CD4-positive, alpha-beta T cell (primary cell): Measurements from ENCODE around the gene PLEK2. TPM values are rescaled to one million over a fixed set of nuclear protein-coding genes. Genes with fewer than 3 reads are reported as not detected.

Experiments used
- ATAC-seq: fragments of 200-7000 bp; cut with Tn5 transposase; one replicate; pipeline ENCODE4 v1.10.0; 2022; ENCODE audit warnings: mild to moderate bottlenecking; ENCODE audit not compliant: poor library complexity
- CTCF ChIA-PET: fragments of 350-600 bp; sonication (Branson Sonifier 250); formaldehyde crosslinking; loops from one replicate; lab custom pipeline; 2021; ENCODE audit warnings: antibody characterized with exemption, inconsistent platforms; lab: Charles Lee
- POLR2A ChIA-PET: fragments of 350-600 bp; sonication (Branson Sonifier 250); formaldehyde crosslinking; loops from one replicate; lab custom pipeline; 2021; ENCODE audit warnings: antibody characterized with exemption, inconsistent platforms; lab: Charles Lee
- DNase-seq, 14 experiments: peaks; one replicate each; pipeline ENCODE4 v3.0.0-alpha.2; 2013 to 2020; ENCODE audit warnings: mixed read lengths in 2 of 14
- H3K27ac ChIP-seq, 2 donors: one replicate each; pipeline versions ENCODE4 v1.5.1 to v1.7.0; 2013; ENCODE audit warnings: low read length in 2 of 2, low read depth in 1 of 2, mild to moderate bottlenecking in 1 of 2
- H3K27me3 ChIP-seq, 2 experiments: 1 replicate in 1 of 2; 2 replicates in 1 of 2; pipeline versions ENCODE4 v1.6.1 to v1.7.0; 2013; ENCODE audit warnings: low read length in 2 of 2, control low read depth in 1 of 2, mild to moderate bottlenecking in 1 of 2, moderate library complexity in 1 of 2; ENCODE audit not compliant: insufficient read depth in 2 of 2, control insufficient read depth in 1 of 2
- H3K36me3 ChIP-seq: one replicate; pipeline ENCODE4 v1.6.1; 2013; ENCODE audit warnings: low read length, control low read depth; ENCODE audit not compliant: insufficient read depth
- H3K4me1 ChIP-seq: one replicate; pipeline ENCODE4 v1.6.1; 2013; ENCODE audit warnings: low read length, control low read depth; ENCODE audit not compliant: insufficient read depth
- H3K4me3 ChIP-seq: one replicate; pipeline ENCODE4 v1.5.1; 2013; ENCODE audit warnings: mild to moderate bottlenecking, low read length, moderate library complexity
- H3K9me3 ChIP-seq, 2 experiments: 1 replicate in 1 of 2; 2 replicates in 1 of 2; pipeline versions ENCODE4 v1.6.1 to v1.7.0; 2013; ENCODE audit warnings: low read length in 2 of 2, mild to moderate bottlenecking in 2 of 2, control low read depth in 1 of 2, moderate library complexity in 1 of 2; ENCODE audit not compliant: control insufficient read depth in 1 of 2, insufficient read depth in 1 of 2
- H3K27ac Mint-ChIP-seq: one replicate; pipeline ENCODE4 v1.8.0; 2020; ENCODE audit warnings: mixed read lengths
- H3K27me3 Mint-ChIP-seq: one replicate; pipeline ENCODE4 v1.8.0; 2021; ENCODE audit warnings: mixed read lengths
- H3K36me3 Mint-ChIP-seq: one replicate; pipeline ENCODE4 v1.8.0; 2021; ENCODE audit warnings: low read depth, mixed read lengths
- H3K4me1 Mint-ChIP-seq: one replicate; pipeline ENCODE4 v1.8.0; 2021; ENCODE audit warnings: low read depth, mixed read lengths
- H3K4me3 Mint-ChIP-seq: one replicate; pipeline ENCODE4 v1.8.0; 2020; ENCODE audit warnings: mild to moderate bottlenecking, mixed read lengths
- H3K9me3 Mint-ChIP-seq: one replicate; pipeline ENCODE4 v1.8.0; 2020; ENCODE audit warnings: mixed read lengths
- intact Hi-C, 2 experiments: fragments of 100-400 bp; cut with DNase I in 1 of 2; cut with micrococcal nuclease in 1 of 2; formaldehyde crosslinking; loops; one replicate each; pipeline versions ENCODE4 v1.15.1 to v1.9.0; 2023 to 2025; cut with DNase I, micrococcal nuclease
- total RNA-seq, 174 experiments: library from RNA in 2 of 174; stranded (reverse) in 2 of 174; gene quantifications; one replicate each; pipeline ENCODE4 v1.2.3 and lab custom pipeline; 2021 to 2026
- TF ChIP-seq, protein P1 (sequence below): fragments of 200-600 bp; IDR thresholded peaks from one replicate; pipeline ENCODE4 v1.8.0; 2022; ENCODE audit warnings: antibody characterized with exemption, mild to moderate bottlenecking

The PLEK2 gene
- total RNA-seq, 2 experiments from 2014 or later: 1.3 to 1.4 TPM

DNA sequence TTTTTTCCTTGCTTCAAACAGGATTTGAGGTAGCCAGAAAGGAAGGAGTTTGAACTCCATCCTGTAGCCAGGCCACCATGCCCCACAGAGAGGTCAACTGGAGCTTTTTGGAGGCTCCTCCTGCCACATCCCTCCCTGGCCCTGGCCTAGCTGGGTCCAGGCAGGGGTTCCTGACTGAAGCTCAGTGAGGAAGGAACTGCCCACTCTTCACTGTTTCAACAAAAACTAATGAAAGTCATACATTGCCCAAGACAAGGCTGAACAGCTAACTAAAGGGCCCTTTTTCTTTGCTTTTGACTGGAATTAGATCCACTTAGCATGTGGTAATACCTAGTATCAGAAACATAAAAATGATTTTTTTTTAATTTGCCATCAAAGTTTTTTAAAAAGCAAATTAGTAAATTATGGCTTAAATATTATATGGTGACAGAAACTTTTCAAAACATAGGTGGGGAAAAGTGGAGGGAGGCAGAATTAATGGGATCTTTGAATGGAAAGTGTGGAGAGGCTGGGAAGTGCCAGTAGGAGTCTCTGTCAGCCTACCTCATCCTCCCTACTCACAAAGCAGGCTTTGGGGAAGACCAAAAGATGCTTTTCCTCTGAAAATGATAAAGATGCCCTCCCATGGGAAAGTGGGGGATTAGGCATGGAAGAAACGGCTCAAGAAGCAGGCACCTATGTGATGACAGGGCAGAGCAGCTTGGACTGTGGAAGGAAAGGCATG lies 22.0 kb downstream of the PLEK2 start:
- intact Hi-C loops: no loop called here
- H3K9me3 Mint-ChIP-seq: no peaks in the 10 kb centered on the region
- H3K4me3 Mint-ChIP-seq: no peak overlapping the region
- H3K27ac Mint-ChIP-seq: no peak overlapping the region
- DNase-seq (no peak), ATAC-seq (no peak)
- Histone ChIP-seq H3K27me3 (no peaks in the 10 kb centered on the region), H3K27ac (no peak overlapping the region), H3K9me3 (no peaks in the 10 kb centered on the region), H3K36me3 (peaks cover 11% of the 10 kb centered on the region), H3K4me3 (no peak overlapping the region), H3K4me1 (peaks cover 13% of the 10 kb centered on the region)
- H3K36me3 Mint-ChIP-seq: peaks cover 24% of the 10 kb centered on the region
- CTCF ChIA-PET: no interaction called here
- H3K4me1 Mint-ChIP-seq: peaks cover 16% of the 10 kb centered on the region
- TF ChIP-seq, protein P1, sequence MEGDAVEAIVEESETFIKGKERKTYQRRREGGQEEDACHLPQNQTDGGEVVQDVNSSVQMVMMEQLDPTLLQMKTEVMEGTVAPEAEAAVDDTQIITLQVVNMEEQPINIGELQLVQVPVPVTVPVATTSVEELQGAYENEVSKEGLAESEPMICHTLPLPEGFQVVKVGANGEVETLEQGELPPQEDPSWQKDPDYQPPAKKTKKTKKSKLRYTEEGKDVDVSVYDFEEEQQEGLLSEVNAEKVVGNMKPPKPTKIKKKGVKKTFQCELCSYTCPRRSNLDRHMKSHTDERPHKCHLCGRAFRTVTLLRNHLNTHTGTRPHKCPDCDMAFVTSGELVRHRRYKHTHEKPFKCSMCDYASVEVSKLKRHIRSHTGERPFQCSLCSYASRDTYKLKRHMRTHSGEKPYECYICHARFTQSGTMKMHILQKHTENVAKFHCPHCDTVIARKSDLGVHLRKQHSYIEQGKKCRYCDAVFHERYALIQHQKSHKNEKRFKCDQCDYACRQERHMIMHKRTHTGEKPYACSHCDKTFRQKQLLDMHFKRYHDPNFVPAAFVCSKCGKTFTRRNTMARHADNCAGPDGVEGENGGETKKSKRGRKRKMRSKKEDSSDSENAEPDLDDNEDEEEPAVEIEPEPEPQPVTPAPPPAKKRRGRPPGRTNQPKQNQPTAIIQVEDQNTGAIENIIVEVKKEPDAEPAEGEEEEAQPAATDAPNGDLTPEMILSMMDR: no peak
- H3K27me3 Mint-ChIP-seq: no peaks in the 10 kb centered on the region
- POLR2A ChIA-PET: interaction anchor here (0.7 kb wide), 1 partner anchor 389 kb away, joined by 3 read pairs; no protein-coding TSS in a partner anchor

DNA sequence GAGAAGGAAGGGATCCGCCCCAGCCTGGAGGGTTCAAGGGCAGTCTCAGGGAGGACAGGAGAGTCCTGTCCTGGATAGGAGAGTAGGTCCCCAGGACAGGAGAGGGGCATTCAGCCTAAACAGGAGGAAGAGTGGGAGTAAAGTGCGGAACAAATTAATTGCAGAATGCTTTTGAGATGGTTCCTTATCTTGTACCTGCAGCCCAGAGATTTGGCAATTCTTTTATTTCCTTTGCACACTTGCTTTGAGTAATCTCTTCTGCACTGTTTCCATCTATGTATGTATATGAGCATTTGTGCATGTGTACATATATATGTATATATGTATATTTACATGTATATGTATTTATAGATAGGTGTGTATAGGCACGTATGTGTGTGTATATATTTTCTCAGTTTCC lies 22.7 kb downstream of the PLEK2 start:
- H3K4me3 Mint-ChIP-seq: no peak overlapping the region
- Histone ChIP-seq H3K4me3 (no peak overlapping the region), H3K4me1 (peaks cover 13% of the 10 kb centered on the region), H3K9me3 (no peaks in the 10 kb centered on the region), H3K27ac (no peak overlapping the region), H3K36me3 (peaks cover 18% of the 10 kb centered on the region), H3K27me3 (no peaks in the 10 kb centered on the region)
- ATAC-seq: no peak
- ChIA-PET CTCF (no interaction called here), POLR2A (no interaction called here)
- intact Hi-C loops: no loop called here
- TF ChIP-seq, protein P1: no peak
- DNase-seq: no peak
- peaks cover 16% of the 10 kb centered on the region for H3K4me1 Mint-ChIP-seq
- H3K27ac Mint-ChIP-seq: no peak overlapping the region
- H3K9me3 Mint-ChIP-seq: no peaks in the 10 kb centered on the region
- no peaks in the 10 kb centered on the region for H3K27me3 Mint-ChIP-seq
- H3K36me3 Mint-ChIP-seq: peaks cover 31% of the 10 kb centered on the region

DNA sequence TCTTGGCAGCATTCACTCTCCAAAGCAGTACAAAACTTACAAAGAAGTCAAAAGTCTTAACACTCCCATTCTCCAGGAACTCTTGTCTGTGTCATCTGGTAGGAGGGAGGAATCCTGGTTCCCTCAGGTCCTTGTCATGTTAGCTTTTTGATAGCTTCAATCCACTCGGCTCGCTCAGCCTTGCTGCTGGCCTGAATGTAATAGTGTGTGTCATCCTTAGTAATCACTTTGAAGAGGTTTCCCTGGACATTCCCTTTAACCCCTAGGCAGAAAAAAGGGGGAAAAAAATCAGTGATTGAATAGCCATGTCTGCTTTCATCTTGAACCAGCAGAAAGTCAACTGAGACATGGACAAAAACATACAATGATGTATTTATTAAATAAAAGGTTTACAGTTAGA lies 24.8 kb downstream of the PLEK2 start:
- Mint-ChIP-seq H3K4me1 (peaks cover 14% of the 10 kb centered on the region), H3K9me3 (no peaks in the 10 kb centered on the region), H3K36me3 (peaks cover 50% of the 10 kb centered on the region), H3K4me3 (no peak overlapping the region), H3K27me3 (no peaks in the 10 kb centered on the region), H3K27ac (peak overlapping the region; percentile 24)
- Histone ChIP-seq H3K36me3 (peaks cover 39% of the 10 kb centered on the region), H3K9me3 (no peaks in the 10 kb centered on the region), H3K27me3 (no peaks in the 10 kb centered on the region), H3K27ac (no peak overlapping the region), H3K4me1 (peaks cover 13% of the 10 kb centered on the region), H3K4me3 (no peak overlapping the region)
- TF ChIP-seq, protein P1: no peak
- DNase-seq (no peak), ATAC-seq (no peak)
- CTCF ChIA-PET: no interaction called here
- intact Hi-C loops: no loop called here
- POLR2A ChIA-PET: no interaction called here
